ENCODE data around the gene ENTPD3. TPM values are rescaled to one million over a fixed set of nuclear protein-coding genes. Genes with fewer than 3 reads are reported as not detected.

The ENTPD3 gene
- total and polyA plus RNA-seq, 2 of the 8 experiments (the other 6 are each of a cell fraction or from before 2014, with no cell fraction given), result 0.60 to 1.0 TPM

- Histone ChIP-seq H3K14ac (ENCODE audit: insufficient read length) (no peak overlapping the region), H4K8ac (ENCODE audit: extremely low read depth, insufficient read depth, low read length) (no peak overlapping the region), H2BK5ac (ENCODE audit: low read depth, low read length) (no peak overlapping the region), H2BK20ac (ENCODE audit: low read length) (no peak overlapping the region), H3K9ac (replicated peaks in 1 of 4; ENCODE audit: extremely low read depth in 1 of 4, low read depth in 3 of 4, low read length in 3 of 4) (no peak overlapping the region), H3K79me1 (ENCODE audit: low read depth, low read length) (no peaks in the 10 kb centered on the region), H3K36me3 (ENCODE audit: control insufficient read depth in 2 of 4, insufficient read depth in 4 of 4, low read length in 3 of 4) (no peaks in the 10 kb centered on the region), H3K9me3 (ENCODE audit: insufficient read depth in 2 of 2, low read depth in 1 of 2, low read length in 1 of 2) (no peaks in the 10 kb centered on the region), H3K4me2 (ENCODE audit: insufficient read depth in 1 of 2, low read depth in 2 of 2, low read length in 2 of 2) (no peak overlapping the region), H3K4me3 (ENCODE audit: extremely low read depth in 1 of 4, insufficient read depth in 2 of 4, low read depth in 3 of 4, low read length in 4 of 4) (no peak overlapping the region), H2AFZ (ENCODE audit: low read length) (no peak overlapping the region), H4K20me1 (replicated peaks in 1 of 2; ENCODE audit: control insufficient read depth in 1 of 2, insufficient read depth in 2 of 2, low read length in 2 of 2) (no peaks in the 10 kb centered on the region), H3K27ac (ENCODE audit: low read depth, low read length) (no peak overlapping the region), H3K4ac (replicated peaks; ENCODE audit: insufficient read length, low read depth, low read length) (no peak overlapping the region), H3K23me2 (ENCODE audit: low read depth, low read length) (no peaks in the 10 kb centered on the region), H2AK5ac (ENCODE audit: low read depth, low read length) (no peak overlapping the region), H4K91ac (replicated peaks; ENCODE audit: insufficient read length, low read length) (no peak overlapping the region), H3K18ac (ENCODE audit: extremely low read depth, low read length) (no peak overlapping the region), H2BK120ac (replicated peaks; ENCODE audit: low read depth, low read length) (no peak overlapping the region), H2BK12ac (ENCODE audit: low read depth, low read length) (no peak overlapping the region), H3K56ac (replicated peaks; ENCODE audit: insufficient read length, low read depth, low read length) (no peak overlapping the region), H4K5ac (ENCODE audit: insufficient read length, low read depth, low read length) (no peak overlapping the region), H2BK15ac (ENCODE audit: low read length) (no peak overlapping the region), H3K79me2 (ENCODE audit: control insufficient read depth in 1 of 2, insufficient read depth in 2 of 2, low read length in 2 of 2) (no peaks in the 10 kb centered on the region), H3K4me1 (replicated peaks in 1 of 4; ENCODE audit: control insufficient read depth in 3 of 4, insufficient read depth in 4 of 4, low read length in 3 of 4) (no peaks in the 10 kb centered on the region), H3K23ac (ENCODE audit: insufficient read length) (no peak overlapping the region), H3K27me3 (replicated peaks in 1 of 4; ENCODE audit: control insufficient read depth in 3 of 4, extremely low read depth in 1 of 4, insufficient read depth in 3 of 4, low read length in 3 of 4) (no peaks in the 10 kb centered on the region)
- DNase-seq (ENCODE audit: low read depth in 1 of 2, low spot score in 2 of 2) (no peak), FAIRE-seq (no peak)
- CTCF ChIA-PET (ENCODE audit: partially characterized antibody), result interaction anchor here (1.1 to 1.8 kb wide), 3 partner anchors 9 to 71 kb away, joined by 3 to 6 read pairs (median 4); no protein-coding TSS in a partner anchor
- WGBS, 2 experiments (ENCODE audit: extremely low coverage in 1 of 2, insufficient coverage in 1 of 2, insufficient read length in 1 of 2, insufficient replicate concordance in 2 of 2, low coverage in 1 of 2, low lambda C conversion rate in 2 of 2, missing lambda C conversion rate in 1 of 2), result 90% methylated on average over 3 of the region's 3 CpGs; no CpG with 5 or more reads in 1 of the 2 experiments
- POLR2A ChIA-PET (ENCODE audit: partially characterized antibody), result no interaction called here
- no peak for TF ChIP-seq JUN (IDR thresholded peaks at IDR 0.05; ENCODE audit: low read depth, low read length)
- TF ChIP-seq CEBPB (IDR thresholded peaks at IDR 0.05; ENCODE audit: low read depth, low read length), result no peak
- no peak for TF ChIP-seq ZNF274 (IDR thresholded peaks at IDR 0.05; ENCODE audit: borderline replicate concordance, extremely low read depth, low read length)
- no peak for TF ChIP-seq SP4 (IDR thresholded peaks at IDR 0.05; ENCODE audit: low read length)
- no peak for TF ChIP-seq KDM5A (IDR thresholded peaks at IDR 0.05; ENCODE audit: low read length)
Observed at GRCh38 chr3:40398346-40398745, 11.4 kb downstream of the ENTPD3 start.
